Measurements from ENCODE around the gene RAD54L. TPM values are rescaled to one million over a fixed set of nuclear protein-coding genes. Genes with fewer than 3 reads are reported as not detected.

Gene RAD54L
- total RNA-seq, 2 experiments from 2014 or later: 64.6 to 65.1 TPM

DNA sequence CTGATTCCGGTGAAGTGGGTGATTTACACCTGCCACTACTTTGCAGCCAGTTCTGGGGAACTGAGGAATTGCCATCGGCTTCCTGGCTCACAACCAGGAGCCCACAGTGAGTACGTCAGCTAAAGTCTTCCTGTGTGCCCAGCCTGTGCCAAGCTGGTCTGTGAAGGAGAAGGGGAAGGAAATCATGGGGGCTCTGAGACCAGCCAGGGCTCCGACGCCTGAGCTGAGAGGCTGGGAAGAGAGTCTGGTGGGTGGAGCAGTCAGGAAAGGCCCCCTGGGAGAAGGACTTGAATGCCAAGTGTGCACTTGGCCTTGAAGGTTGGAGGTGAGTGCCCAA, 43.2 kb upstream of the RAD54L start:
- intact Hi-C loops (cut with micrococcal nuclease): no loop called here
- ChIA-PET POLR2A (no interaction called here), CTCF (interaction anchor here (3.2 kb wide), 1 partner anchor 19 kb away, joined by 13 read pairs; no protein-coding TSS in a partner anchor)
- DNase-seq: no peak
- Mint-ChIP-seq H3K27ac (no peak overlapping the region), H3K36me3 (ENCODE audit: low read depth) (no peaks in the 10 kb centered on the region), H3K27me3 (peaks cover 1% of the 10 kb centered on the region), H3K4me1 (ENCODE audit: low read depth) (peaks cover 7% of the 10 kb centered on the region), H3K9me3 (no peaks in the 10 kb centered on the region), H3K4me3 (no peak overlapping the region)
- TF ChIP-seq, protein P1, sequence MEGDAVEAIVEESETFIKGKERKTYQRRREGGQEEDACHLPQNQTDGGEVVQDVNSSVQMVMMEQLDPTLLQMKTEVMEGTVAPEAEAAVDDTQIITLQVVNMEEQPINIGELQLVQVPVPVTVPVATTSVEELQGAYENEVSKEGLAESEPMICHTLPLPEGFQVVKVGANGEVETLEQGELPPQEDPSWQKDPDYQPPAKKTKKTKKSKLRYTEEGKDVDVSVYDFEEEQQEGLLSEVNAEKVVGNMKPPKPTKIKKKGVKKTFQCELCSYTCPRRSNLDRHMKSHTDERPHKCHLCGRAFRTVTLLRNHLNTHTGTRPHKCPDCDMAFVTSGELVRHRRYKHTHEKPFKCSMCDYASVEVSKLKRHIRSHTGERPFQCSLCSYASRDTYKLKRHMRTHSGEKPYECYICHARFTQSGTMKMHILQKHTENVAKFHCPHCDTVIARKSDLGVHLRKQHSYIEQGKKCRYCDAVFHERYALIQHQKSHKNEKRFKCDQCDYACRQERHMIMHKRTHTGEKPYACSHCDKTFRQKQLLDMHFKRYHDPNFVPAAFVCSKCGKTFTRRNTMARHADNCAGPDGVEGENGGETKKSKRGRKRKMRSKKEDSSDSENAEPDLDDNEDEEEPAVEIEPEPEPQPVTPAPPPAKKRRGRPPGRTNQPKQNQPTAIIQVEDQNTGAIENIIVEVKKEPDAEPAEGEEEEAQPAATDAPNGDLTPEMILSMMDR (IDR thresholded peaks at IDR 0.05): no peak
- no peak for ATAC-seq

DNA sequence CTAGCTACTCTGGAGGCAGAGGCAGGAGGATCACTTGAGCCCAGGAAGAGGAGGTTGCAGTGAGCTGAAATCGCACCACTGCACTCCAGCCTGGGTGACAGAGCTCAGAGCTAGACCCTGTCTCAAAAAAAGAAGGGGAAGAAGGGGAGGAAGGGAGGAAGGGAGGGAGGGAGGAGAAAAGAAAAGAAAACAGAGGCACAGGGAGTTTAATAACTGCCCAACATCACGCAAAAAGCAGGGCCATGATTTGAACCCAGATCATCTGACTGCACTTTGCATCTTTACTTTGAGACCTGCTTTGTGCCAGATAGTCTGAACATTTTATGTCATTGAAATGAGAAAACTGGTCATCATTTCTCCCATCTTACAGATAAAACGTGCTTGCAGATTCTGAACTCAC, 42.4 kb upstream of the RAD54L start:
- intact Hi-C loops (cut with micrococcal nuclease): no loop called here
- H3K4me1 Mint-ChIP-seq (ENCODE audit: low read depth): peaks cover 6% of the 10 kb centered on the region
- no peak for DNase-seq
- no peaks in the 10 kb centered on the region for H3K36me3 Mint-ChIP-seq (ENCODE audit: low read depth)
- POLR2A ChIA-PET: interaction anchor here (0.6 to 0.9 kb wide), 2 partner anchors 41 to 565 kb away, joined by 3 to 4 read pairs; no protein-coding TSS in a partner anchor
- H3K9me3 Mint-ChIP-seq: no peaks in the 10 kb centered on the region
- no peak overlapping the region for H3K4me3 Mint-ChIP-seq
- H3K27me3 Mint-ChIP-seq: peaks cover 1% of the 10 kb centered on the region
- TF ChIP-seq, protein P1 (IDR thresholded peaks at IDR 0.05): no peak
- ATAC-seq: no peak
- CTCF ChIA-PET: interaction anchor here (3.2 kb wide), 1 partner anchor 19 kb away, joined by 13 read pairs; no protein-coding TSS in a partner anchor
- H3K27ac Mint-ChIP-seq: no peak overlapping the region

GRCh38 chr1:46205791-46206190, 41.8 kb upstream of the RAD54L start:
- DNase-seq (no peak), ATAC-seq (no peak)
- no peak overlapping the region for H3K4me3 Mint-ChIP-seq
- ChIA-PET POLR2A (interaction anchor here (1.0 kb wide), 1 partner anchor 24 kb away, joined by 3 read pairs; no protein-coding TSS in a partner anchor), CTCF (interaction anchor here (3.2 kb wide), 1 partner anchor 18 kb away, joined by 13 read pairs; no protein-coding TSS in a partner anchor)
- peaks cover 6% of the 10 kb centered on the region for H3K4me1 Mint-ChIP-seq (ENCODE audit: low read depth)
- H3K36me3 Mint-ChIP-seq (ENCODE audit: low read depth): no peaks in the 10 kb centered on the region
- H3K9me3 Mint-ChIP-seq: no peaks in the 10 kb centered on the region
- H3K27ac Mint-ChIP-seq: no peak overlapping the region
- TF ChIP-seq, protein P1 (IDR thresholded peaks at IDR 0.05): no peak
- intact Hi-C loops (cut with micrococcal nuclease): no loop called here
- H3K27me3 Mint-ChIP-seq: peaks cover 1% of the 10 kb centered on the region

- intact Hi-C loops (cut with micrococcal nuclease): no loop called here
- H3K4me3 Mint-ChIP-seq: no peak overlapping the region
- no peaks in the 10 kb centered on the region for H3K36me3 Mint-ChIP-seq (ENCODE audit: low read depth)
- POLR2A ChIA-PET: interaction anchor here (1.0 kb wide), 2 partner anchors 10 to 25 kb away, joined by 3 to 4 read pairs; no protein-coding TSS in a partner anchor
- ATAC-seq (no peak), DNase-seq (no peak)
- peaks cover 1% of the 10 kb centered on the region for H3K27me3 Mint-ChIP-seq
- H3K9me3 Mint-ChIP-seq: no peaks in the 10 kb centered on the region
- no peak overlapping the region for H3K27ac Mint-ChIP-seq
- CTCF ChIA-PET: interaction anchor here (1.1 to 3.2 kb wide), 2 partner anchors 17 to 58 kb away, joined by 4 to 13 read pairs; no protein-coding TSS in a partner anchor
- TF ChIP-seq, protein P1 (IDR thresholded peaks at IDR 0.05): no peak
- peaks cover 6% of the 10 kb centered on the region for H3K4me1 Mint-ChIP-seq (ENCODE audit: low read depth)
Observed at GRCh38 chr1:46206399-46206798, 41.2 kb upstream of the RAD54L start.

DNA sequence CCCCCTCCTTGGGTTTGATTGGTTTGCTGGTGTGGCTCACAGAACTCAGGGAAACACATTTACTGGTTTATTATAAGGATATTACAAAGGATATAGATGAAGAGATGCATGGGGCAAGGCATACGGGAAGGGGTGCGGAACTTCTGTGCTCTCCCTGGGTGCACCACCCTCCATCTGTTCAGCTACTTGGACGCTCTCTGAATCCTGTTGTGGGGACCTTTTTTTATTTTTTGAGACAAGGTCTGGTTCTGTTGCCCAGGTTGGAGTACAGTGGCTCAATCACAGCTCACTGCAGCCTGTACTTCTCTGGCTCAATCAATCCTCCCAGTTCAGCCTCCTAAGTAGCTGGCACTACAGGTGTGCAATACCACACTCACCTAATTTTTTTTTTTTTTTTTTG, 37.0 kb upstream of the RAD54L start:
- intact Hi-C loops (cut with micrococcal nuclease): no loop called here
- Mint-ChIP-seq H3K4me3 (no peak overlapping the region), H3K9me3 (no peaks in the 10 kb centered on the region), H3K27me3 (no peaks in the 10 kb centered on the region), H3K4me1 (ENCODE audit: low read depth) (no peaks in the 10 kb centered on the region), H3K27ac (no peak overlapping the region), H3K36me3 (ENCODE audit: low read depth) (no peaks in the 10 kb centered on the region)
- no peak for ATAC-seq
- ChIA-PET POLR2A (interaction anchor here (0.6 kb wide), 1 partner anchor 70 kb away, joined by 3 read pairs; no protein-coding TSS in a partner anchor), CTCF (interaction anchor here (0.8 kb wide), 1 partner anchor 11 kb away, joined by 3 read pairs; no protein-coding TSS in a partner anchor)
- TF ChIP-seq, protein P1 (IDR thresholded peaks at IDR 0.05): no peak
- no peak for DNase-seq

Measured in activated CD8-positive, alpha-beta T cell treated with anti-CD3 and anti-CD28 coated beads for 36 hours (primary cell).